IPS DF 4.7 (cell line): ENCODE results near the gene POLE3.
"Not testable (repeated sequence)": the region's sequence is repeated elsewhere in the genome, so short reads cannot be mapped to it uniquely, and the experiment has no call there.

Source experiments
- DNase-seq: peaks from one replicate; pipeline ENCODE4 v3.0.0-alpha.2; 2013; ENCODE audit warnings: low spot score; ENCODE audit errors: extremely low read depth

The POLE3 gene

GRCh38 chr9:113403646-113404045, 6.8 kb downstream of the POLE3 start:
- no peak for DNase-seq

GRCh38 chr9:113401027-113401792, 9.3 kb downstream of the POLE3 start, which contains the start of gene ALAD:
Gene ALAD, minus strand, starts transcription at chr9:113401284. Its CDS starts 7,725 bp downstream, at chr9:113393559.
- peak; percentile 75 for DNase-seq

- DNase-seq, result no peak
Measured at GRCh38 chr9:113399646-113400200, 10.8 kb downstream of the POLE3 start.

GRCh38 chr9:113398796-113399195, 11.7 kb downstream of the POLE3 start:
- no peak for DNase-seq

- DNase-seq, result no peak
Measured at GRCh38 chr9:113397203-113397631, 13.3 kb downstream of the POLE3 start.

- DNase-seq, result no peak
Measured at GRCh38 chr9:113395000-113395861, 15.2 kb downstream of the POLE3 start.

- DNase-seq, result no peak
Measured at GRCh38 chr9:113393281-113393680, 17.2 kb downstream of the POLE3 start.

GRCh38 chr9:113391917-113392316, 18.6 kb downstream of the POLE3 start:
- DNase-seq, result no peak

GRCh38 chr9:113390192-113390960, 20.1 kb downstream of the POLE3 start:
- DNase-seq, result no peak

GRCh38 chr9:113389451-113389850, 21.0 kb downstream of the POLE3 start:
- DNase-seq, result no peak

GRCh38 chr9:113388833-113389232, 21.6 kb downstream of the POLE3 start:
- no peak for DNase-seq

- no peak for DNase-seq
Measured at GRCh38 chr9:113387560-113388230, 22.8 kb downstream of the POLE3 start.

GRCh38 chr9:113386571-113387393, 23.7 kb downstream of the POLE3 start:
- no peak for DNase-seq

GRCh38 chr9:113381909-113382411, 28.5 kb downstream of the POLE3 start:
- DNase-seq, result no peak

GRCh38 chr9:113381441-113381840, 29.0 kb downstream of the POLE3 start:
- DNase-seq, result not testable (repeated sequence)

GRCh38 chr9:113380869-113381378, 29.6 kb downstream of the POLE3 start:
- no peak for DNase-seq

GRCh38 chr9:113379829-113380210, 30.7 kb downstream of the POLE3 start:
- DNase-seq, result not testable (repeated sequence)

- DNase-seq, result not testable (repeated sequence)
Measured at GRCh38 chr9:113379094-113379828, 31.2 kb downstream of the POLE3 start.
